Chondrocyte (in vitro differentiated cells): ENCODE results near the gene DAP3. TPM values are rescaled to one million over a fixed set of nuclear protein-coding genes. Genes with fewer than 3 reads are reported as not detected.
"Not testable (repeated sequence)": the region's sequence is repeated elsewhere in the genome, so short reads cannot be mapped to it uniquely, and the experiment has no call there.

Experiments used
- DNase-seq: peaks from one replicate; pipeline ENCODE4 v3.0.0; 2021; ENCODE audit warnings: mixed read lengths, low spot score
- H3K27ac Mint-ChIP-seq: one replicate; pipeline ENCODE4 v1.8.0; 2021; ENCODE audit warnings: mild to moderate bottlenecking, moderate library complexity, mixed read lengths; ENCODE audit not compliant: unreplicated experiment
- H3K27me3 Mint-ChIP-seq: 2 replicates; pipeline ENCODE4 v1.8.0; 2021; ENCODE audit warnings: low read depth, mixed read lengths
- H3K36me3 Mint-ChIP-seq: 2 replicates; pipeline ENCODE4 v1.8.0; 2021; ENCODE audit warnings: low read depth, mixed read lengths
- H3K4me1 Mint-ChIP-seq: 2 replicates; pipeline ENCODE4 v1.8.0; 2021; ENCODE audit warnings: low read depth, mild to moderate bottlenecking, mixed read lengths
- H3K4me3 Mint-ChIP-seq: one replicate; pipeline ENCODE4 v1.8.0; 2021; ENCODE audit warnings: mild to moderate bottlenecking, moderate library complexity, mixed read lengths; ENCODE audit not compliant: unreplicated experiment
- H3K9me3 Mint-ChIP-seq: 2 replicates; pipeline ENCODE4 v1.8.0; 2021; ENCODE audit warnings: low read depth, mixed read lengths
- long read RNA-seq: library from polyadenylated mRNA; stranded (forward); transcript quantifications from one replicate; pipeline ENCODE4 v2.0.0, GENCODE V29; 2021
- total RNA-seq: library from RNA; stranded (reverse); gene quantifications from 3 replicates; pipeline ENCODE4 v1.2.1, GENCODE V29; 2021
- TF ChIP-seq, protein P1 (sequence below): fragments of 200-600 bp; sonication (generic); IDR thresholded peaks from 2 replicates; pipeline ENCODE4 v1.5.0; 2021; ENCODE audit warnings: antibody characterized with exemption, mild to moderate bottlenecking, moderate library complexity

Gene DAP3
- 64.8 to 70.6 TPM (median 65.4 TPM) in 3 replicates for total RNA-seq
- long read RNA-seq, transcript DAP3-202 (13 exons, 2,089 nt) = major isoform, 33 of 60 reads
- long read RNA-seq, transcript DAP3-201 (13 exons, 1,649 nt) = minor isoform, 10 of 60 reads
- long read RNA-seq, partial matches to known transcripts = 3 of 60 reads
- long read RNA-seq, other reads (novel, unspliced or antisense) = 10 of 60 reads

DNA sequence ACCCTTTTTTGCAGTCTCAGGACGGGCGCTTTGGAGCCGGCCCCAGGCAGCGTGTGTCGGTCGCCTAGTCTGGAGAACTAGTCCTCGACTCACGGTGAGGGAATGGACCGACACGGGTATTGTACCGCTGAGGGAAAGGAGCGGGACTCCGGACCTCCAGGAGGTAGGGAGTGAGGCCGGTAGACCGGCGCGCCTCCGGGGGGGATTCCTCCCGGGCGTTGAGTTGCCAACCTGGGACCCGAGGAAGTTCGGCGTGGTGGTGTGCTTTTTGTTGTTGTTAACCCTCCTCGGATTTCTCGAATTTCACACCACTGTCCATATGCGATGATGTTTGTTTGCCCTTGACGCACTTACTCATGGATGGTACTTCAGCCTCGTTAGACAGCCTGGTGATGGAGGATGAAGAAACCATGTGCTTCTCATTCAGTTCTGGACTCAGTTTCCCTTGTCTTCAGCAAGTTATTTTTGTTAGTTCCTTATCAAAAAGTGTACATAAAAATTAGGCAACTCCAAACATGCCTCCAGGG is at the start of gene DAP3:
TSS of gene DAP3 (plus strand) at position 11 of the 527 bp plus-strand sequence. CDS start 20,689 bp downstream, outside the sequence.
- H3K9me3 Mint-ChIP-seq, DNase-seq, H3K27me3 Mint-ChIP-seq: not testable (repeated sequence)
- peak within 1 kb of the TSS; percentile 97 for H3K27ac Mint-ChIP-seq
- peaks cover 50% of the 10 kb centered on the region for H3K4me1 Mint-ChIP-seq
- H3K4me3 Mint-ChIP-seq = peak within 1 kb of the TSS; percentile 94
- peaks cover 12% of the 10 kb centered on the region for H3K36me3 Mint-ChIP-seq

DNA sequence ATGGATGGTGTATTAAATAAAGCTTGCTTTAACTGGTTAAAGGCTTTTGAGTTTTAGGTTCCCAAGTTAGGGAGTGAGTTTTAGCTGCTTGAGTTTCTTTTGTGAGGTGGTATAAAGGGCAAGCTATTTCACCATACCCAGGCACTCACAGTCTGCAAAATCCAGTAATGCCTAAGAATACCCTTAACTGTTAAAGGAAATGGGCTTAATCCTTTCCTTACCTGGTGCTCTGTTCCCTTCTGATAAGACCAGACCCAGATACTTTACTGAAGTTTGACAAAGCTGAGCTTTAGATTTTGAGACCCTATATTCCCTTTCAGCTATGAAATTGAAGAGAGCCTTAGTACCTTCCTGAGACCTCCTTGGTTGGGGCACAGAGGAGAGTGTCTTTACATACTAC is 48.5 kb upstream of the DAP3 start:
- Mint-ChIP-seq H3K4me1 (no peaks in the 10 kb centered on the region), H3K27ac (no peak overlapping the region), H3K36me3 (peaks cover 9% of the 10 kb centered on the region), H3K4me3 (no peak overlapping the region), H3K27me3 (no peaks in the 10 kb centered on the region), H3K9me3 (peaks cover 24% of the 10 kb centered on the region)
- no peak for DNase-seq
- TF ChIP-seq, protein P1, sequence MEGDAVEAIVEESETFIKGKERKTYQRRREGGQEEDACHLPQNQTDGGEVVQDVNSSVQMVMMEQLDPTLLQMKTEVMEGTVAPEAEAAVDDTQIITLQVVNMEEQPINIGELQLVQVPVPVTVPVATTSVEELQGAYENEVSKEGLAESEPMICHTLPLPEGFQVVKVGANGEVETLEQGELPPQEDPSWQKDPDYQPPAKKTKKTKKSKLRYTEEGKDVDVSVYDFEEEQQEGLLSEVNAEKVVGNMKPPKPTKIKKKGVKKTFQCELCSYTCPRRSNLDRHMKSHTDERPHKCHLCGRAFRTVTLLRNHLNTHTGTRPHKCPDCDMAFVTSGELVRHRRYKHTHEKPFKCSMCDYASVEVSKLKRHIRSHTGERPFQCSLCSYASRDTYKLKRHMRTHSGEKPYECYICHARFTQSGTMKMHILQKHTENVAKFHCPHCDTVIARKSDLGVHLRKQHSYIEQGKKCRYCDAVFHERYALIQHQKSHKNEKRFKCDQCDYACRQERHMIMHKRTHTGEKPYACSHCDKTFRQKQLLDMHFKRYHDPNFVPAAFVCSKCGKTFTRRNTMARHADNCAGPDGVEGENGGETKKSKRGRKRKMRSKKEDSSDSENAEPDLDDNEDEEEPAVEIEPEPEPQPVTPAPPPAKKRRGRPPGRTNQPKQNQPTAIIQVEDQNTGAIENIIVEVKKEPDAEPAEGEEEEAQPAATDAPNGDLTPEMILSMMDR = no peak

DNA sequence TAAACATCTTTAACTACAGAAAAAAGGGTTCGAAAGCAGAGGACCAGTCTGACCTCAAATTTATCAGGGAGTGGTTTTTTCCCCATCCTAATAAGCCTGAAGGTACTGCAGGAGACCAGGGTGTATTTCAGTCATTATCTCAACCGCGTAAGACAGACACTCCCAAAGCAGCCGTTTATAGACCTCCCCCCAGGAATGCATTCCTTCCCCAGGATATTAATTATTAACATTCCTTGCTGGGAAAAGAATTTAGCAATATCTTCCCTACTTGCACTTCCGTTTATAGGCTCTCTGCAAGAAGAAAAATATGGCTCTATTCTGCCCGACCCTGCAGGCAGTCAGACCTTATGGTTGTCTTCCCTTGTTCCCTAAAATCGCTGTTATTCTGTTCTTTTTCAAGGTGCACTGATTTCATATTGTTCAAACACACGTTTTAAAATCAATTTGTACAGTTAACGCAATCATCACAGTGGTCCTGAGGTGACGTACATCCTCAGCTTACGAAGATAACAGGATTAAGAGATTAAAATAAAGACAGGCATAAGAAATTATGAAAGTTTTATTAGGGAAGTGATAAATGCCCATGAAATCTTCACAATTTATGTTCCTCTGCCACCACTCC is 46.2 kb upstream of the DAP3 start:
- H3K4me3 Mint-ChIP-seq, H3K36me3 Mint-ChIP-seq, H3K4me1 Mint-ChIP-seq, H3K27me3 Mint-ChIP-seq, DNase-seq, H3K27ac Mint-ChIP-seq: not testable (repeated sequence)
- H3K9me3 Mint-ChIP-seq = peaks cover 24% of the 10 kb centered on the region

DNA sequence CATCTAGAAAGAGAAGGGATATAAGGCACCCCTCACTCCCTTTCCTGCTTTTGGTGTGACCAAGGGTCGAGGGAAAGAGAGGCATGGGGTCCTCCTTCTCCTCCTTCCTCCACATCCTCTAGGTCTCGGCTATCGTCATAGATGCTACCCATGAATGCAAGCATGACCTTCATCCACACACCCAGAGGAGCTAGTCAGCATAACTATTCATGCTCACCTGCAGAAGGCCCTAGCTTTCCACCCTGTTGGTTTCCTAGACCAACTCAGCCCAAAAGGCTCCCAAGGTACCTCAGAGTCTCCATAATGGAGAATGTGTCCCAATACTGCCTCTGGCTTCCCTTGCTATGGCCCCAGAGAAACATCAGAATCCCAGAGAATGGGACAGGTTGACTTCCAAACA is 45.7 kb upstream of the DAP3 start:
- Mint-ChIP-seq H3K27ac (no peak overlapping the region), H3K36me3 (peaks cover 9% of the 10 kb centered on the region), H3K27me3 (no peaks in the 10 kb centered on the region), H3K4me3 (no peak overlapping the region), H3K9me3 (peaks cover 24% of the 10 kb centered on the region), H3K4me1 (peaks cover 10% of the 10 kb centered on the region)
- DNase-seq = no peak
- TF ChIP-seq, protein P1 = no peak

DNA sequence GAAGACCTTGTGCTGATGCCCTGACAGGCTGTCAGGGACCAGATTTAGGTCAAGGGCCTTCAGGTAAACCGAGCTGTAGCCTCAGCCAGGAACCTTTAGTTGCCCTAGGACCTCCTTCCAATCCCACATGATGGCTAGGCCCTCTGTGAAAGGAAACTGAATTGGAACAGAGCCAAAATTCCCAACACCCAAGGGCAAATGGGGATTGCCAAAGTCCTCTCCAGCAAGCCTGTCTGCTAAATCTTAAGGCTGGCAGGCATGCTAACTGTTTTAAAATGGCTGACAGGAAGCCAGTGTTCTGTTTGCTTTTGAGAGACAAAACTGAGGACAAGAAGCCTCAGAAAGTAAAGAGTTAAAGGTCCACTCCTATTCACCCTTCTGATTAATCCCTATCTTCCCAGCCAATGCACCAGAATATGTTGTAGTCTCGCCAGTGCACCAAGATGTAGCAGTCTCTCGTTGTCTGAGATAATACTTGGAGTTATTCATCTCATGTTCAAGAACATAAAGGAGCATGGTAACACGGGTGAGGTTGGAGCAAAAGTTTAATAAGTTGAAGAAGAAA is 43.8 kb upstream of the DAP3 start:
- peaks cover 17% of the 10 kb centered on the region for H3K4me1 Mint-ChIP-seq
- H3K27me3 Mint-ChIP-seq = no peaks in the 10 kb centered on the region
- no peak overlapping the region for H3K4me3 Mint-ChIP-seq
- H3K9me3 Mint-ChIP-seq = peaks cover 24% of the 10 kb centered on the region
- DNase-seq = no peak
- peaks cover 9% of the 10 kb centered on the region for H3K36me3 Mint-ChIP-seq
- TF ChIP-seq, protein P1 = no peak
- H3K27ac Mint-ChIP-seq = no peak overlapping the region

DNA sequence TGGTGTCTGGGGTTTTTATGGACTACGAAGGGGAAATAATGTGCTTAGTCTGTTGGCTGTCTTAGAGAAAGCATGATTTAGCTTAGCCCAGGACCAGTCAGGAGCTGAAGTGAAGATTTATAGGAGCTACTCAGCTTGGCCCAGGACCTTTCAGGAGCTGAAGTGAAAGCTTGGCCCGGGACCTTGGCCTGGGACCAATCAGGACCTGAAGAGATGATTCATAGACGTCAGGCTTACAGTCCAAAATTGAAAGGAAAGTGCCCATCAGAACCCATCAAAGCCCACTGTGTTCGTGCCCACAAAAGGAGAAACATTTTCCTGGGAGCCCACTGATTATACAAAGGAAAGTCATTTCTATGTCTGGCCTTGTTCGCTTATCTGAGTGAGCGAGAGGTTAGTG is 43.2 kb upstream of the DAP3 start:
- H3K36me3 Mint-ChIP-seq = peaks cover 9% of the 10 kb centered on the region
- no peak overlapping the region for H3K27ac Mint-ChIP-seq
- no peak overlapping the region for H3K4me3 Mint-ChIP-seq
- DNase-seq = no peak
- peaks cover 22% of the 10 kb centered on the region for H3K9me3 Mint-ChIP-seq
- H3K4me1 Mint-ChIP-seq = peaks cover 17% of the 10 kb centered on the region
- TF ChIP-seq, protein P1 = no peak
- no peaks in the 10 kb centered on the region for H3K27me3 Mint-ChIP-seq
